Natural killer cell (primary cell): ENCODE results near the gene TAOK2. TPM values are rescaled to one million over a fixed set of nuclear protein-coding genes. Genes with fewer than 3 reads are reported as not detected.

ENCODE experiments used
- ATAC-seq, 3 donors: fragments of 150-1000 bp in 2 of 3; fragments of 200-7000 bp in 1 of 3; cut with Tn5 transposase; 1 replicate in 1 of 3; 2 replicates in 2 of 3; pipeline ENCODE4 v1.10.0; 2021; ENCODE audit warnings: mild to moderate bottlenecking in 2 of 3, moderate library complexity in 2 of 3
- DNase-seq, 2 donors: peaks; one replicate each; pipeline versions ENCODE4 v3.0.0 to v3.0.0-alpha.2; 2013 to 2021; ENCODE audit warnings: mixed read lengths in 1 of 2
- H3K27ac ChIP-seq: one replicate; pipeline ENCODE4 v1.5.1; 2013; ENCODE audit warnings: mild to moderate bottlenecking, low read length
- H3K27me3 ChIP-seq: one replicate; pipeline ENCODE4 v1.6.1; 2013; ENCODE audit warnings: low read length; ENCODE audit not compliant: control insufficient read depth, insufficient read depth
- H3K36me3 ChIP-seq: one replicate; pipeline ENCODE4 v1.6.1; 2013; ENCODE audit warnings: low read length; ENCODE audit not compliant: control insufficient read depth, insufficient read depth
- H3K4me1 ChIP-seq: one replicate; pipeline ENCODE4 v1.6.1; 2013; ENCODE audit warnings: low read length; ENCODE audit not compliant: control insufficient read depth, insufficient read depth
- H3K4me3 ChIP-seq: one replicate; pipeline ENCODE4 v1.5.1; 2013; ENCODE audit warnings: low read length
- H3K9me3 ChIP-seq: one replicate; pipeline ENCODE4 v1.6.1; 2013; ENCODE audit warnings: low read length; ENCODE audit not compliant: control insufficient read depth, insufficient read depth
- H3K27ac Mint-ChIP-seq, 2 donors: one replicate each; pipeline ENCODE4 v1.8.0; 2022; ENCODE audit warnings: mild to moderate bottlenecking in 2 of 2, mixed read lengths in 2 of 2, moderate library complexity in 1 of 2
- H3K27me3 Mint-ChIP-seq, 2 donors: one replicate each; pipeline ENCODE4 v1.8.0; 2022; ENCODE audit warnings: low read depth in 2 of 2, mixed read lengths in 2 of 2
- H3K36me3 Mint-ChIP-seq: one replicate; pipeline ENCODE4 v1.8.0; 2022; ENCODE audit warnings: mixed read lengths
- H3K4me1 Mint-ChIP-seq, 2 donors: one replicate each; pipeline ENCODE4 v1.8.0; 2022; ENCODE audit warnings: mixed read lengths in 2 of 2
- H3K4me3 Mint-ChIP-seq: one replicate; pipeline ENCODE4 v1.8.0; 2022; ENCODE audit warnings: mild to moderate bottlenecking, moderate library complexity, mixed read lengths
- H3K9me3 Mint-ChIP-seq, 2 donors: one replicate each; pipeline ENCODE4 v1.8.0; 2022; ENCODE audit warnings: mixed read lengths in 2 of 2
- CTCF ChIP-seq: fragments of 200-600 bp; IDR thresholded peaks from one replicate; pipeline ENCODE4 v1.8.0; 2022; ENCODE audit warnings: antibody characterized with exemption
- WGBS: methylation state at CpG from one replicate; pipeline ENCODE4 v1.1.7; 2013; ENCODE audit warnings: missing lambda C conversion rate; ENCODE audit not compliant: insufficient coverage; 5-methylcytosine and 5-hydroxymethylcytosine counted together
- intact Hi-C: fragments of 100-400 bp; cut with micrococcal nuclease; formaldehyde crosslinking; loops from one replicate; pipeline ENCODE4 v1.14.2; 2022
- total RNA-seq, 4 donors: library from RNA; stranded (reverse); fragments of 120-200 nt in 1 of 4; gene quantifications; one replicate each; pipeline versions ENCODE4 v1.2.3 to v1.2.4, GENCODE V29; 2013 to 2022

The TAOK2 gene
- total RNA-seq, 3 donors from 2014 or later (not counting 1 experiment from before 2014, with no cell fraction given): 35.3 to 42.8 (median 41.5) TPM

DNA sequence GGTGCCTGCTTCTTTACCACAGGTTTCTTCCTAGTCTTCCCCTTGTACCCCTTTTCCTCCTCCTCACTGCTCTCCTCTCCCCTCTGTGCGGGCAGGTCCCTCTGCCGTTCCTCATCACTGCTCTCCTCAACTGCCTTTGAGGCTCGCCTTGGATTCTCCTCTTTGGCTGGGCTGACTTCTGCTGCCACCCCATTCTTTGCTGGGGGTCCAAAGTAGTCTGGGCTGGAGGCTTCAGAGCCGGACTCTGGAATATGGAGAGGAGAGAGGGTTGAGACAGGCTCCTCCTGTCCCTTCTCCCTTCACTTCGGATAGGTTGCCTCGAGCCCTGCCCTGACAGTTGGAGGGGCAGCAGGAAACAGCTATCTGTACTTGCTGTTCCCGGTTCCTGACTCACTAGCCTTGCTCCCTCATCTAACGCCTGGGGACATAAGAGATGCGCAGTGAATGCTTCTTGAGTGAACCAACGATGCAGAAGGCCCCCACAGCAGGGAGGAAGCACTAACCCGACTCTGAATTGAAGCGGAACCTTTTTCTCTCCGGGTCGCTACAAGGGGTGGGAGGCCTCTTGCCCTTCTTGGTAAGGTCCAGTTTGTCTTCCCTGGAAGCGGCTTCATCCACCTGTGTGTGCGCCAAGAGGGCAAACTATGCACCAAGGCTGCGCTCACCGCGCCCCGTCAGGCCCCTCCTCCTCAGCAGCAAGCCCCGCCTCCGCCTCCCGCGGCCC is 21.1 kb downstream of the TAOK2 start:
- Mint-ChIP-seq H3K36me3 (no peaks in the 10 kb centered on the region), H3K4me3 (peak overlapping the region; percentile 99)
- peak in 2 of 3 donors; percentile 1 to 4 for ATAC-seq

DNA sequence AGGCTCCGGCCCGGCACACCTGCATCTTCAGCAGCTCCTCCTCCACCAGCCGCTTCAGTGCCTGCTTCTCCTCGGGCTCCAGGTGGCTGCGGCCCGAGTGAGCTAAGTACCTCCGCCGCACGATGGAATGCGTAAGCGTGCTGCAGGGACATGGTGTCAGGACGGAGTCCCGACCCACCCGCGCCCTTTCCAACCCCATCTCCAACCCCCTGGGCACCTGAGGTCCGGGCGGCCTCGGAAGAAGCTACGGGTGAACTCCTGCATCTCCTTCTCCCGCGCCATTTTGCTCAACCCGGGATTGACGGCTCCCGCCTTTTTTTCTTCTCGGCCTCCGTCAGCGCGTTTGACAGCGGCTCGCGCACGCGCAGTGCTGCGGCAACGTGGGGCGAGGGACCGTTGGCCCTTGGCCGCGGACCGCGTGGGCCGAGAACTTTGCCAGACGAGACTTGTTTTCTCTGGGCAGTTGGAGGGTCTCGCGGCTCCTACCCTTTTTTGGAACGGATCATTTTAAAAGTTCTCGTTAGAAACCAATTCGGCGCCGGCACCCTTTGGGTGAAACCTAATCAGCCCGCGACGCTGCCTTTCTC is 21.7 kb downstream of the TAOK2 start, which contains the start of gene HIRIP3:
TSS of gene HIRIP3 (minus strand) at position 294 of the 587 bp plus-strand sequence. CDS start at position 282, 12 bp downstream.
- DNase-seq: peak; percentile 84 to 92
- H3K4me1 Mint-ChIP-seq: peaks cover 13 to 40% of the 10 kb centered on the region in 2 donors
- no peaks in the 10 kb centered on the region for H3K9me3 Mint-ChIP-seq
- no peaks in the 10 kb centered on the region for H3K27me3 Mint-ChIP-seq
- ATAC-seq: peak; percentile 60 to 78 (median 69)
- under 1% methylated on average over 53 of the region's 53 CpGs for WGBS
- Histone ChIP-seq H3K4me3 (peak within 1 kb of the TSS; percentile 96), H3K36me3 (peaks cover 14% of the 10 kb centered on the region), H3K4me1 (peaks cover 20% of the 10 kb centered on the region), H3K27me3 (no peaks in the 10 kb centered on the region), H3K27ac (peak within 1 kb of the TSS; percentile 98), H3K9me3 (no peaks in the 10 kb centered on the region)
- no peaks in the 10 kb centered on the region for H3K36me3 Mint-ChIP-seq
- peak within 1 kb of the TSS; percentile 97 to 98 for H3K27ac Mint-ChIP-seq
- intact Hi-C loops: no loop called here
- TF ChIP-seq CTCF: no peak
- H3K4me3 Mint-ChIP-seq: peak within 1 kb of the TSS; percentile 99

More for the DNA sequence above, 21.1 kb downstream of the TAOK2 start:
- TF ChIP-seq CTCF: no peak
- no peaks in the 10 kb centered on the region for H3K27me3 ChIP-seq
- Mint-ChIP-seq H3K4me1 (peaks cover 13 to 39% of the 10 kb centered on the region in 2 donors), H3K9me3 (no peaks in the 10 kb centered on the region), H3K27ac (peak overlapping the region; percentile 97 to 98), H3K27me3 (no peaks in the 10 kb centered on the region)
- H3K36me3 ChIP-seq: peaks cover 13% of the 10 kb centered on the region
- intact Hi-C loops: no loop called here
- no peaks in the 10 kb centered on the region for H3K9me3 ChIP-seq
- no peak for DNase-seq
- peak overlapping the region; percentile 98 for H3K27ac ChIP-seq
- H3K4me3 ChIP-seq: peak overlapping the region; percentile 96
- WGBS: 14% methylated on average over 24 of the region's 24 CpGs
- peaks cover 20% of the 10 kb centered on the region for H3K4me1 ChIP-seq

- peak; percentile 98 to 100 (median 99) for ATAC-seq
- Mint-ChIP-seq H3K36me3 (no peaks in the 10 kb centered on the region), H3K27me3 (no peaks in the 10 kb centered on the region), H3K4me3 (peak within 1 kb of the TSS; percentile 99), H3K4me1 (peaks cover 13 to 40% of the 10 kb centered on the region in 2 donors), H3K27ac (peak within 1 kb of the TSS; percentile 97 to 98), H3K9me3 (no peaks in the 10 kb centered on the region)
- Histone ChIP-seq H3K9me3 (no peaks in the 10 kb centered on the region), H3K4me1 (peaks cover 20% of the 10 kb centered on the region), H3K27ac (peak within 1 kb of the TSS; percentile 98), H3K4me3 (peak within 1 kb of the TSS; percentile 96), H3K36me3 (peaks cover 13% of the 10 kb centered on the region), H3K27me3 (no peaks in the 10 kb centered on the region)
- TF ChIP-seq CTCF: no peak
- peak; percentile 98 for DNase-seq
- under 1% methylated on average over 65 of the region's 65 CpGs for WGBS
- intact Hi-C loops: loop anchor here (1.0 kb wide), 2 partner anchors 23 to 133 kb away; partner anchors contain the start of genes CDIPT and TAOK2
These were observed 22.5 kb downstream of the TAOK2 start, which contains the start of gene INO80E for GRCh38 chr16:29995911-29996765. TSS of gene INO80E (plus strand) at chr16:29996241. CDS start at chr16:29996311, 70 bp downstream.
